TTC549 (cell line): ENCODE results near the gene RTL10.

Source experiments
- FAIRE-seq: peaks from 2 replicates; lab custom pipeline; 2012; peaks lifted over from hg19 to GRCh38; lab: Jason Lieb, UNC

The RTL10 gene

GRCh38 chr22:19807914-19808872, 46.5 kb downstream of the RTL10 start:
- FAIRE-seq = no peak

- no peak for FAIRE-seq
These were observed 47.3 kb downstream of the RTL10 start for GRCh38 chr22:19807161-19807913.

DNA sequence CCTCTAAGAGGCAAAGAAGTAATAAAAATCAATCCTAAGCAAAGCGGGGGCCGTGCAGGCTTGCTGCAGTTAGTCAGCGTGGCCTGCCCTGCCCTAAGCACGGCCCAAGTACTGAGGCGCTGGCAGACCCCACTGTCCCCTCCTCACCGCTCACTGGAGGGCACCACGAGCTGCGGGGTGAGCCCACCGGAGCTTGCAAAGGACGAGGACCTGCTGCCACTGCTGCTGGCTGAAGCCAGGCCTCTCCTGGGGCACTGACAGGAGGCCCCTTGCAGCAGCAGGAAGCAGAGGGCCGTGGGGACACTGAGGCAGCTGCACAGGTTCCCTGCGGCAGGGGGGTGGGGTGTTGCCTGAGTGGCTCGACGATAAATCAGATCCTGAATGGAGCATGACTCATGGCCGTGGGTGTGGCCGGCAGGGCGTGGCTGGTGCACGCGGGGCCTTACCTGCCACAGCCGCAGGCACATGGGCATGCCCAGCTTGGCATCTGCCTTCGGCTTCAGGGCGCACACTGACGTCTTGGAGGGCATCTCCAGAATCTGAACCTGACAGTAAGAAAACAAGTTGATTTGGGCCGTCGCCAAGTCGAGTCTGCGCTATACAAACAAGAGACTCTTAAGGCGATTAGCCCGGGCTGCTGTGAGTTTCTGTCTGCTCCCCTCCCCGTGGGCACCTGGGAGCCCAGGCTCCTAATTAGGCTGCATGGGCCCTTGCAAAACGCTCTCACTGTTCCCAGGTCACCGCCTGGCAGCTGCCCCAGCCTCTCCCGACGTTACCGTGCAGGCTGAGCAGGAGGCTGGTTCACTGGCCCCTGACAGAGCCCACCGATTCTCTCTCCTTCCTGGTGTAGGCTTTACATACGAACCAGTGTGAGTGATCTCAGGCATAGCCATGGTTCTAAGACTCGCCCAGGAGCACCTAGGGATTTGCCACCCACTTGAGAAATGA, 48.2 kb downstream of the RTL10 start:
- no peak for FAIRE-seq

GRCh38 chr22:19805821-19806212, 48.9 kb downstream of the RTL10 start:
- no peak for FAIRE-seq
